HG03442 (cell line): Measurements from ENCODE around the gene GOSR1.
"Not testable (repeated sequence)": the region's sequence is repeated elsewhere in the genome, so short reads cannot be mapped to it uniquely, and the experiment has no call there.

Experiments used
- ATAC-seq: cut with Tn5 transposase; IDR thresholded peaks from one replicate; pipeline ENCODE4 v1.9.1; 2021; ENCODE audit warnings: mild to moderate bottlenecking, moderate library complexity; ENCODE audit not compliant: unreplicated experiment

The GOSR1 gene

DNA sequence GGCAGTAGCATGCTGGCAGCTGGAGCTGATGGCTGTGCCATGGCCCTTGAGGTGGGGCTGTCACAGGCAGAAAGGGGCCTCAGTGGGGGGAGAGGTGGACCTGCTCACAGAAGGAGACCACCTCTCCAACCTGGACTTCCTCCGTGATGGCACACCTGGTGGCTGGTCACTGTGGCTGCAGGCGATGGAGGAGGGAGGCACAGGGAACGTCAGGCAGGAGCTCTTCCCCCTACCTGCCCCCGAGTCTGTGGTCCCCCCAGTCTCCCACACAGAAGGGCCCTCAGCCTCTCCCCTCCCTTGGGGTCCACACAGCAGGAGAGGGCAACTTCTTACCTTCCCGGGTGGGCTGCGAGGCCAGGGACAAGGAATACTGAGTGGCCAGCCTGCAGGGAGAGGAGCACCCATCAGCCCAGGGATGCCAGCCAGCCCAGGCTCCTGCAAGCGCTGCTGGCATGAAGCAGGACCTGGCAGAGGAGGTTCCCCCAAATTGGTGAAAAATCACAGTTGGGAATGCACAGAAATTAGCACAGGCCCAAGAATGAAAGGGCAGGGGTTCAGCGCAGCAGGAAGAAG, 96.5 kb downstream of the GOSR1 start:
- no peak for ATAC-seq

GRCh38 chr17:30574309-30574708, 97.1 kb downstream of the GOSR1 start:
- ATAC-seq, result not testable (repeated sequence)

DNA sequence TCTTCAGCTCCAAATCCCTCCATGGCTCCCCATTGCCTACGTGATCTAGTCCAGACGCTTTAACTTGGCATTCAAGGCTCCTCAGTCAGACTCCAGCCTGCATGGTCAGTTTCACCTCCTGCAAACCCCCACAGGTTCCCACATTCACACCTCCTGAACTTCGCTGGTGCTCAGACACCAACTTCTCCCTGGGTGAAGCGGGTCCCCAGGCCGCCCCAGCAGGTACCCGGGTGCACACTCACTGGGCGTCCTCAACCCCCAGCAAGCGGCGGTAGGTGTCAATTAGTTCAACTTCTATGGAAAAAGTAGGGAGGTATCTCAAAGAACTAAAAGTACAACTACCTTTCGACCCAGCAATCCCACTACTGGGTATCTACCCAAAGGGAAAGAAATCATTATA, 97.6 kb downstream of the GOSR1 start:
- not testable (repeated sequence) for ATAC-seq

DNA sequence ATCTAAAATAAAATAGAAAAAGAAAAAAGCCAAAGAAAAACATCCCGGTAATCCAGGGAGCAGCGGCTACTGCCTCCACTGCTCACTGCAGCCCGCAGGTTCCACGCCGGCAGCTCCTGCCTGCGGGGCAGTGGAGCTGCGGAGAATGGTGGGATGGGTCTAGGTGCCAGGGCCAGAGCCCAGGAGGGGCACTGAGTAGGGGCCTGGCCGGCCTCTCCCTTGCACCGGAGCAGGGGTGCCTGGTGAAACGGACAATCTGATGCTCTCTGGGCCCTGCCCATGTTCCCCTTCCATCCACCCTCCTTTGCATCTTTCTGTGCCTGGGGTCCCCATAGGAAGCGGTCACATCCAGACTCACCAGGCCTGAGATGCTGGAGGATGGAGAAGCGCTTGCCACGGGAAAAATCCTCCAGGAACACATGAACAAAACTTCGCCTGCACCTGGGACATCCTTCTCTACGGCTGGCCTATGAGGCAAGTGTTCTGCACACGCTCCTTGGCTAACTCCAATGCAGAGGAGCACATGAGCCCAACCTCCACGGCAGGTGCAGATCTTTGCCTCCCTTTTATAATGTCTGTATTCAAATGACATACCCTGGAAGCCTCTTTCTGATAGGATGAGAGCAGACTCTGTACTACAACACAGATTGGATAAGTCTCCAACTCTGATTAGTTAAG, 98.6 kb downstream of the GOSR1 start:
- ATAC-seq, result not testable (repeated sequence)

- peak; percentile 53 for ATAC-seq
Measured at GRCh38 chr17:30576326-30576861, 99.2 kb downstream of the GOSR1 start.
